Esophagus muscularis mucosa (tissue), 3 donors: ENCODE measurements around the gene PCGF5.
"Not testable (repeated sequence)": the region's sequence is repeated elsewhere in the genome, so short reads cannot be mapped to it uniquely, and the experiment has no call there.

Source experiments
- CTCF ChIP-seq, 3 experiments: fragments of 200-600 bp in 2 of 3; fragments of 450-650 bp in 1 of 3; sonication (generic) in 2 of 3; IDR thresholded peaks; one replicate each; pipeline ENCODE4 v1.5.1; 2017 to 2019; ENCODE audit warnings: antibody characterized with exemption in 3 of 3, mild to moderate bottlenecking in 2 of 3, moderate library complexity in 1 of 3
- POLR2A ChIP-seq: fragments of 450-650 bp; IDR thresholded peaks from one replicate; pipeline ENCODE4 v1.6.1; 2017; ENCODE audit warnings: antibody characterized with exemption, moderate library complexity, mild to moderate bottlenecking, low read depth
- POLR2AphosphoS5 ChIP-seq, 2 donors: sonication (generic); formaldehyde crosslinking; IDR thresholded peaks; one replicate each; pipeline ENCODE4 v1.6.1; 2017; ENCODE audit warnings: antibody characterized with exemption in 2 of 2

GRCh38 chr10:91188010-91188409, 32.5 kb upstream of the PCGF5 start:
- TF ChIP-seq CTCF (IDR thresholded peaks at IDR 0.05); POLR2A; POLR2AphosphoS5 (IDR thresholded peaks at IDR 0.05): not testable (repeated sequence)
